GM21390 (cell line): ENCODE measurements around the gene CNEP1R1.

Experiments
- ATAC-seq: cut with Tn5 transposase; IDR thresholded peaks from one replicate; pipeline ENCODE4 v1.9.1; 2021; ENCODE audit not compliant: unreplicated experiment

CNEP1R1 gene

GRCh38 chr16:50015631-50016030 lies 9.4 kb upstream of the CNEP1R1 start:
- ATAC-seq = no peak

GRCh38 chr16:50017553-50017952 lies 7.5 kb upstream of the CNEP1R1 start:
- ATAC-seq = no peak

GRCh38 chr16:50021544-50021943 lies 3.5 kb upstream of the CNEP1R1 start:
- ATAC-seq = no peak

DNA sequence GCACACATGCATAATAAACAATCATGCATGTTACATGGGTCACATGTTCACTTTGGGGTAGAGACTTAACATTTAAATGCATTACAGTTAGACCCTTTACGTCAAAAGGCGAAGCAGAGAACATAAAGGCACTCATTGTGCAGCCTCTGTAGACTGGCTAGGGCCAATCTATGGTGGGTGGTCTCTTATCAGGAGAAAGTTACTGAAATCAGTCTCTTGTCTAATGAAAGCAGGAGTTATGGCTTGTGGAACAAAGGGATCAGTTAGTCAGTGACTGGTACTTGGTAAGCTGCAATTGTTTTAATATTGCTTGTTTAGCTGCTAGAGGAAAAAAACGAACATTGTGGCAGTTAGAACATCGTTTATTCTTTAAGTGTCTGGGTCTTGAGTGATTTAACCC lies 1.4 kb upstream of the CNEP1R1 start:
- ATAC-seq = no peak

- no peak for ATAC-seq
These were observed 818 bp upstream of the CNEP1R1 start for GRCh38 chr16:50024207-50024606.

DNA sequence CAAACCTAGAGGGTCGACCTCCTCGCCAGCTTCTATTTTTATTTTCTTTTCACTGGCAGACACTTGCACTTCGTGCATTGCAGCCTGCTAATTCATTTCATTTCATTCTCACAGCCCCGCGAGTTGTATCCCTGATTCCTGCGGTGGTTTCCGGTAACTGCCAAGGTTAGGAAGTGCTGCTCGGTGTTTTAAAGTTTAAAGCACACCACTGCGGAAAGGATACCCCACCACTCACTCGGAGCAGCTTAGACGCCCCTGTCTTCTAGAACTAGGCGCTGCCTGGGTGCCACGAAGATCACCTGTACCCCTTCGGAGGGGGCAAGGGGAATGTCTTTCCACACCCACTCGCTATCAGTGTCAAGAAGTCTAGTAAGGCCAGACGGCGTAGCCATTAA lies 509 bp downstream of the CNEP1R1 start:
- peak; percentile 3 for ATAC-seq

DNA sequence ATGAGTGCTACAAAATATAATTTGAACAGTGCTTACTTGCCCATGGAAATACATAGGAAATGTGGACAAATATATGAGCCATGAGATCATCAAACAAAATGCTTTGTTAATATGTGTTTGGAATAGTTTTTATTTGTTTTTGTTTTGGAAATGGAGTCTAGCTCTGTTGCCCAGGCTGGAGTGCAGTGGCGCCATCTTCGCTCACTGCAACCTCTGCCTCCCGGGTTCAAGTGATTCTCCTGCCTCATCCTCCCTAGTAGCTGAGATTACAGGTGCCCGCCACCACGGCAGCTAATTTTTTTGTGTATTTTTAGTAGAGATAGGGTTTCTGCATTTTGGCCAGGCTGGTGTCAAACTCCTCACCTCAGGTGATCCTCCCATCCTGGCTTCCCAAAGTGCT lies 2.8 kb downstream of the CNEP1R1 start:
- ATAC-seq = no peak

- no peak for ATAC-seq
These were observed 10.5 kb downstream of the CNEP1R1 start for GRCh38 chr16:50035468-50035992.

DNA sequence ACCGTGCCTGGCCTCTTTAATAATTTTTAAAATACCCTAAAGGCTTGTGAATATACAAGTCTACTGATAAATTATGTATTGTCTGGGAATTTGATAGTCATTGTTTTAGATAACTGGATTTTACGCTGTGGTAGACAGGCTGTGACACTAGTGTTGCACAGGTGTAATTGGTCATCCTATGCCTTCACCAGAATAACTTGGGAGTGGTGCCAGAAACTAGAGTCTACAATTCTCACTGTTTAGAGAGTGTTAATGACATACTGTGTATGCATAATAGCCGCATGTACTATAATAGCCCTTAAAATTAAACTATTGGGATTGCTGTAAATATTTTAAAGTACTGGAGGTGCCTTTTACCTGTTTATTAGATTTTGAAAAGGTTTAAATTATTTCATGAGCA lies 11.4 kb downstream of the CNEP1R1 start:
- no peak for ATAC-seq

- ATAC-seq = no peak
These were observed 12.7 kb downstream of the CNEP1R1 start for GRCh38 chr16:50037662-50038220.

- ATAC-seq = no peak
These were observed 13.3 kb downstream of the CNEP1R1 start for GRCh38 chr16:50038286-50038685.

GRCh38 chr16:50038756-50039529 lies 13.9 kb downstream of the CNEP1R1 start:
- ATAC-seq = no peak

GRCh38 chr16:50040018-50040417 lies 15.0 kb downstream of the CNEP1R1 start:
- no peak for ATAC-seq

DNA sequence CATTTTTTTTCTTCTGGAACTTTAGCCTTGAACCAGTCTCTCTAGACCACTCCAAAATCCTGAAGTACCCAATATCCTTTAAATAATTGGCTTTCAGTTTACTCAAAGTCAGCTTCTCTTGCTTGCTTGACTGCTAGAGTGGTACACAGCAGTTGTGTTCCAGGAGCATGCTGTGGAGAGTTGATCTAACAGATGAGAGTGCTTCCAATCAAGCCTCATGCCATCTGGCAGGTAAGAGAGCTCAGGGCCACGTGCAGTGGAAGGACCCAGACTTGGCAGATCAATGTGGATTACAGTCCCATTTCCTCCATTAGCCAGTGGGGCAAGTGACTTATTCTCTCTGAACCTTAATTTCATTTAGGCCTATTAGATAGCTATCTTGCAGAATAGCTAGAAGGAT lies 15.7 kb downstream of the CNEP1R1 start:
- ATAC-seq = no peak

DNA sequence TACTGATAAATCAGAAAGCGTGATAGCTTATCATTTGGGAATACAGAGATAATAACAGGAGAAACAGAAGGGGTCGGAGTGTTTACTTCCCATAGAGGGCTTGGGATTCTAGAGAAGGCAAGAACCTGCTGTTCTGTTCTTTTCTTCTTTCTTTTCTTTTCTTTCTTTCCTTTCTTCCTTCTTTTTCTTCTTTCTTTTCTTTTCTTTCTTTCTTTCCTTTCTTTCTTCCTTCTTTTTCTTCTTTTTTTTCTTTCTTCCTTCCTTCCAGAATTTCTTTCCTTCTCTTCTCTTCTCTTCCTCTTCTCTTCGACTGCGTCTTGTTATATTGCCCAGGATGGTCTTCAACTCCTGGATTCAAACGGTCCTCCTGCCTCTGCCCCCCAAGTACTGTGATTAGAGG lies 18.3 kb downstream of the CNEP1R1 start:
- ATAC-seq = no peak

DNA sequence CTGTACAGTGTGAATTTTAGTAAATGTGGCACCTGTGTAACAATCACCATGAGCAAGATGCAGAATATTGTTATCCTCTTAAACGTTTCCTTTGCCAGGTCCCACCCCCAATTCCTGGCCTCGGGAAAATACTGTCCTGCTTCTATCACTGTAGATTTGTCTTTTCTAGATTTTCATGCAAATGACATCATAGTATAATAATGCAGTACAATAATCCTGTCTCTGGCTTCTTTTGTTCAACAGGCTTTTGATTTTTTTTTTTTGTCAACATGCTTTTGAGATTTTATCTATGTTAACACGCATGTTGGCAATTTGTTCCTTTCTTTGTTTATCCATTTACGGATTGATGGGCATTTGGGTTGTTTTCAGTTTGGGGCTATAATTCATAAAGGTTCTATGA lies 20.4 kb downstream of the CNEP1R1 start:
- ATAC-seq = no peak

- ATAC-seq = no peak
These were observed 21.8 kb downstream of the CNEP1R1 start for GRCh38 chr16:50046853-50047252.

GRCh38 chr16:50047864-50048263 lies 22.8 kb downstream of the CNEP1R1 start:
- ATAC-seq = no peak

DNA sequence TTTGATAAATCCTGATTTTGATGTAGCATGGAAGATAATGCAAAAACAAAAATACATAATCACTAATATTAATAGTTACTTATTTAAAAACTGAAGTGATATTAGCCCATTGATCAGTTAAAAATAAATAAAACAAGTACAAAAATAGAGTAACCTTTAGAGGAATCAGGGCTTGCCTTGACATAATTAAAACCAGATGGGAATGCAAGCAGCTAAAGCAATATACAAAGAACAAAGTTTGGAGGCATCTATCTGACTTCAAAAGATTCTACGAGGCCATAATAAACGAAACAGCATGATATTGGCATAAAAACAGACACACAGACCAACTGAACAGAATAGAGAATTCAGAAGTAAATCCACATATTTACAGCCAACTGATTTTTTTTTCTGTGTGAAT lies 25.8 kb downstream of the CNEP1R1 start:
- no peak for ATAC-seq

GRCh38 chr16:50056226-50056625 lies 31.2 kb downstream of the CNEP1R1 start:
- no peak for ATAC-seq

DNA sequence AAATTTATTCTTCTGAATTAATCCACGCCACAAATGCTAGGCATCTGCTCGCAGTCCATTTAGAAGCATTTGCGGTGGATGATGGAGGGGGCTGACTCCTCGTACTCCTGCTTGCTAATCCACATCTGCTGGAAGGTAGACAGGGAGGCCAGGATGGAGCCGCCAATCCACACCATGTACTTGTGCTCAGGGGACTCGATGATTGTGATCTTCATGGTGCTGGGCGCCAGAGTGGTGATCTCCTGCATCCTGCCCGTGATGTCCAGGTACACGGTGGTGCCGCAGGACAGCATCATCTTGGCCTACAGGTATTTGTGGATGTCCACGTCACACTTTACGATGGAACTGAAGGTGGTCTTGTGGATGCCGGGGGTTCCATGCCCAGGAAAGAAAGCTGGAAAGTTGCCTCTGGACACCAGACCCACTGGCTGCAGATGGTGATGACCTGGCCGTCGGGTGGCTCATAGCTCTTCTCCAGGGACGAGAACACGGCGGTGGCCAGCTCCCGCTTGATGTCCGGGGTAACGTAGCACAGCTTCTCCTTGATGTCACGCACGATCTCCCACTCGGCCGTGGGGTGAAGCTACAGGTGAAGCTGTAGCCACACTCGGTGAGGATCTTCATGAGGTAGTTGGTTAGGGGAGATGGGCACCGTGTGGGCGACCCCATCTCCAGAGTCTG lies 33.2 kb downstream of the CNEP1R1 start:
- no peak for ATAC-seq

- no peak for ATAC-seq
These were observed 34.1 kb downstream of the CNEP1R1 start for GRCh38 chr16:50059111-50059510.
